ENCODE measurements around the gene DDX27.

The DDX27 gene

DNA sequence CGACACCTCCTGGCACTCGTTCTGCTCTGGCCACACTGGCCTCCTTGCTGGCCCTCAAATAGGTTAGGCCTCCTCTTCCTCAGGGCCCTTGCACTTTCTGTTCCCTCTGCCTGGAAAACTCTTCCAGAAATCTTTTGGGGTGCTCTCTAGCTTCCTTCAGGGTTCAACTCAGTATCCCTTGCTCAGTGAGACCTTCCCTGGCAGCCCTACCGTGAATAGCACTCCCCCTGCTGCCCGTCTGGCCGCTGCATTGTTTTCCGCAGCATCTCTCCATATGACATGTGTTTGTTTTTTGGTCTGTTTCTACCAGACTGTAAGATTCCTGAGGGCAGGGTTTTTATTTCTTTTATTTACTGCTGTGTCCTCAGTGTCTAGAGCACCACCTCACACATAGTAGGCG, 6.7 kb downstream of the DDX27 start:
- TF ChIP-seq, protein P1, sequence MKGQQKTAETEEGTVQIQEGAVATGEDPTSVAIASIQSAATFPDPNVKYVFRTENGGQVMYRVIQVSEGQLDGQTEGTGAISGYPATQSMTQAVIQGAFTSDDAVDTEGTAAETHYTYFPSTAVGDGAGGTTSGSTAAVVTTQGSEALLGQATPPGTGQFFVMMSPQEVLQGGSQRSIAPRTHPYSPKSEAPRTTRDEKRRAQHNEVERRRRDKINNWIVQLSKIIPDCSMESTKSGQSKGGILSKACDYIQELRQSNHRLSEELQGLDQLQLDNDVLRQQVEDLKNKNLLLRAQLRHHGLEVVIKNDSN (IDR thresholded peaks at IDR 0.05): no peak
- TF ChIP-seq TCF12 (IDR thresholded peaks at IDR 0.05; ENCODE audit: low read depth) (no peak), CREB1 (IDR thresholded peaks at IDR 0.05; ENCODE audit: low read depth) (no peak), TEAD4 (IDR thresholded peaks at IDR 0.05) (no peak), TAF1 (IDR thresholded peaks at IDR 0.05; ENCODE audit: low read depth) (no peak), EP300 (IDR thresholded peaks at IDR 0.05; ENCODE audit: borderline replicate concordance) (no peak), YY1 (IDR thresholded peaks at IDR 0.05; ENCODE audit: low read depth) (no peak), ZBTB7A (IDR thresholded peaks at IDR 0.05; ENCODE audit: low read depth) (no peak), CEBPB (IDR thresholded peaks at IDR 0.05) (no peak)
- TF ChIP-seq, protein P2, sequence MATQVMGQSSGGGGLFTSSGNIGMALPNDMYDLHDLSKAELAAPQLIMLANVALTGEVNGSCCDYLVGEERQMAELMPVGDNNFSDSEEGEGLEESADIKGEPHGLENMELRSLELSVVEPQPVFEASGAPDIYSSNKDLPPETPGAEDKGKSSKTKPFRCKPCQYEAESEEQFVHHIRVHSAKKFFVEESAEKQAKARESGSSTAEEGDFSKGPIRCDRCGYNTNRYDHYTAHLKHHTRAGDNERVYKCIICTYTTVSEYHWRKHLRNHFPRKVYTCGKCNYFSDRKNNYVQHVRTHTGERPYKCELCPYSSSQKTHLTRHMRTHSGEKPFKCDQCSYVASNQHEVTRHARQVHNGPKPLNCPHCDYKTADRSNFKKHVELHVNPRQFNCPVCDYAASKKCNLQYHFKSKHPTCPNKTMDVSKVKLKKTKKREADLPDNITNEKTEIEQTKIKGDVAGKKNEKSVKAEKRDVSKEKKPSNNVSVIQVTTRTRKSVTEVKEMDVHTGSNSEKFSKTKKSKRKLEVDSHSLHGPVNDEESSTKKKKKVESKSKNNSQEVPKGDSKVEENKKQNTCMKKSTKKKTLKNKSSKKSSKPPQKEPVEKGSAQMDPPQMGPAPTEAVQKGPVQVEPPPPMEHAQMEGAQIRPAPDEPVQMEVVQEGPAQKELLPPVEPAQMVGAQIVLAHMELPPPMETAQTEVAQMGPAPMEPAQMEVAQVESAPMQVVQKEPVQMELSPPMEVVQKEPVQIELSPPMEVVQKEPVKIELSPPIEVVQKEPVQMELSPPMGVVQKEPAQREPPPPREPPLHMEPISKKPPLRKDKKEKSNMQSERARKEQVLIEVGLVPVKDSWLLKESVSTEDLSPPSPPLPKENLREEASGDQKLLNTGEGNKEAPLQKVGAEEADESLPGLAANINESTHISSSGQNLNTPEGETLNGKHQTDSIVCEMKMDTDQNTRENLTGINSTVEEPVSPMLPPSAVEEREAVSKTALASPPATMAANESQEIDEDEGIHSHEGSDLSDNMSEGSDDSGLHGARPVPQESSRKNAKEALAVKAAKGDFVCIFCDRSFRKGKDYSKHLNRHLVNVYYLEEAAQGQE (IDR thresholded peaks at IDR 0.05; ENCODE audit: low read depth): no peak
- TF ChIP-seq, protein P3, sequence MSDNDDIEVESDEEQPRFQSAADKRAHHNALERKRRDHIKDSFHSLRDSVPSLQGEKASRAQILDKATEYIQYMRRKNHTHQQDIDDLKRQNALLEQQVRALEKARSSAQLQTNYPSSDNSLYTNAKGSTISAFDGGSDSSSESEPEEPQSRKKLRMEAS (IDR thresholded peaks at IDR 0.05): no peak

DNA sequence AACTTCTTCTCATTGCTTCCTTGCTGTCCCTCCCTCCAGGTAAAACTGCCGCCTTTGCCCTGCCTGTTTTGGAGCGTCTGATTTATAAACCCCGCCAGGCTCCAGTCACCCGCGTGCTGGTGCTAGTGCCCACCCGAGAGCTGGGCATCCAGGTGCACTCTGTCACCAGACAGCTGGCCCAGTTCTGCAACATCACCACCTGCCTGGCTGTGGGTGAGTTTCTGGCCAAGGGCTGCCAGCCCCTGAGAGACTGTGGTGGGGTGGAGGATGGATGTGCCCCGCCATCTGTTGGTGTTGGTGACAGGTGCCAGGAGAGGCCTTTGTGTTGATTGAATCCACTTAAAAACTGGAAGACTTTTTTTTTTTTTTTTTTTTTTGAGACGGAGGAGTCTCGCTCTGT, 9.5 kb downstream of the DDX27 start:
- TF ChIP-seq YY1 (IDR thresholded peaks at IDR 0.05; ENCODE audit: low read depth) (no peak), NFIC (IDR thresholded peaks at IDR 0.05) (no peak), CEBPB (IDR thresholded peaks at IDR 0.05) (no peak), FOXM1 (IDR thresholded peaks at IDR 0.05; ENCODE audit: borderline replicate concordance, low read depth) (no peak), EGR1 (IDR thresholded peaks at IDR 0.05) (no peak), TEAD4 (IDR thresholded peaks at IDR 0.05) (no peak), EP300 (IDR thresholded peaks at IDR 0.05; ENCODE audit: borderline replicate concordance) (no peak), TAF1 (IDR thresholded peaks at IDR 0.05; ENCODE audit: low read depth) (no peak), RAD21 (IDR thresholded peaks at IDR 0.05; ENCODE audit: low read depth) (no peak), TCF12 (IDR thresholded peaks at IDR 0.05; ENCODE audit: low read depth) (no peak), CREB1 (IDR thresholded peaks at IDR 0.05; ENCODE audit: low read depth) (no peak), ZBTB7A (IDR thresholded peaks at IDR 0.05; ENCODE audit: low read depth) (no peak)
- TF ChIP-seq, protein P1 (IDR thresholded peaks at IDR 0.05): no peak
- TF ChIP-seq, protein P2 (IDR thresholded peaks at IDR 0.05; ENCODE audit: low read depth): no peak
- TF ChIP-seq, protein P3 (IDR thresholded peaks at IDR 0.05): no peak

DNA sequence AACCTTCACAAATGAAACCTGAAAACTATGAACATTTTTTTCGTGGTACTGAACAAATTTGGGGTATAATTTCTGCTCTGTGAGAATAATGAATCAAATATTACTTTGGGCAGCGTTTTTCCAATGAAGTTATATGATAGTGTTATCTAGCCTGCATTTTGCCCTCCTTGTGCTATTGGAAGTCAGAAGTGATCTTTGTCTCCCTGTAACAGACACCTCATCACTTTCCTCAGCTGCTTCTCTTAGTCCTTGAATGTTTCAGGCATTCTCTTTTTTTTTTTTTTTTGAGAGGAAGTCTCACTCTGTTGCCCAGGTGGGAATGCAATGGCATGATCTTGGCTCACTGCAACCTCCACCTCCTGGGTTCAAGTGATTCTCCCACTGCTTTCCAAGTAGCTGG, 10.2 kb downstream of the DDX27 start:
- no peak for TF ChIP-seq TEAD4 (IDR thresholded peaks at IDR 0.05)
- TF ChIP-seq, protein P2 (IDR thresholded peaks at IDR 0.05; ENCODE audit: low read depth): no peak

DNA sequence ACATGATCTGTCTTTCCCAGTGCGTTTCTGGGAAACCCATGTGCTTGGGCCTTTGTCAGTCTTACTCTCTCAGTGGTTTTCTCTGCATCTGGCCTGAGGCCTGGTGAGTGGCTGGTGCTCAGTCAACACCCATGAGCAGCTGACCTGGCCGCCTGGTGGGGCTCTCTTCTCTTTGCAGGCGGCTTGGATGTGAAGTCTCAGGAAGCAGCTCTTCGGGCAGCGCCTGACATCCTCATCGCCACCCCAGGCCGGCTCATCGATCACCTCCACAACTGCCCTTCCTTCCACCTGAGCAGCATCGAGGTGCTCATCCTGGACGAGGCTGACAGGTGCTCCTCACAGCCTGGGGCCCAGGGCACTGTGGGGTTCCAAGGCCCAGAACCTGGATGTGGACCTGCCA, 10.8 kb downstream of the DDX27 start:
- TF ChIP-seq, protein P1 (IDR thresholded peaks at IDR 0.05): no peak
- TF ChIP-seq TEAD4 (IDR thresholded peaks at IDR 0.05) (no peak), FOXM1 (IDR thresholded peaks at IDR 0.05; ENCODE audit: borderline replicate concordance, low read depth) (no peak), TAF1 (IDR thresholded peaks at IDR 0.05; ENCODE audit: low read depth) (no peak), YY1 (IDR thresholded peaks at IDR 0.05; ENCODE audit: low read depth) (no peak), NFIC (IDR thresholded peaks at IDR 0.05) (no peak), TCF12 (IDR thresholded peaks at IDR 0.05; ENCODE audit: low read depth) (no peak), EGR1 (IDR thresholded peaks at IDR 0.05) (no peak), RAD21 (IDR thresholded peaks at IDR 0.05; ENCODE audit: low read depth) (no peak), CEBPB (IDR thresholded peaks at IDR 0.05) (no peak), CREB1 (IDR thresholded peaks at IDR 0.05; ENCODE audit: low read depth) (no peak), EP300 (IDR thresholded peaks at IDR 0.05; ENCODE audit: borderline replicate concordance) (no peak), ZBTB7A (IDR thresholded peaks at IDR 0.05; ENCODE audit: low read depth) (no peak)
- TF ChIP-seq, protein P2 (IDR thresholded peaks at IDR 0.05; ENCODE audit: low read depth): no peak
- TF ChIP-seq, protein P3 (IDR thresholded peaks at IDR 0.05): no peak
